HepG2 (cell line): ENCODE measurements around the gene THRA. TPM values are rescaled to one million over a fixed set of nuclear protein-coding genes. Genes with fewer than 3 reads are reported as not detected.

Source experiments
- ATM ChIP-seq: fragments of 450-650 bp; IDR thresholded peaks from 2 replicates; pipeline ENCODE4 v1.7.1; 2017; ENCODE audit warnings: mild to moderate bottlenecking, borderline replicate concordance
- CEBPB ChIP-seq: IDR thresholded peaks from 2 replicates; pipeline ENCODE4 v1.6.1; 2011; ENCODE audit warnings: low read depth, low read length, improper control_type of control experiment, borderline replicate concordance
- DNMT1 ChIP-seq: sonication (generic); formaldehyde crosslinking; IDR thresholded peaks from 2 replicates; pipeline ENCODE4 v1.5.1; 2020; ENCODE audit warnings: mild to moderate bottlenecking, missing genetic modification reagents
- JDP2 ChIP-seq: sonication (generic); formaldehyde crosslinking; IDR thresholded peaks from 2 replicates; pipeline ENCODE4 v1.8.1; 2022; ENCODE audit warnings: missing genetic modification reagents, borderline replicate concordance
- KLF12 ChIP-seq: sonication (generic); formaldehyde crosslinking; IDR thresholded peaks from 2 replicates; pipeline ENCODE4 v1.4.0; 2020; ENCODE audit warnings: missing genetic modification reagents, borderline replicate concordance
- MAFG ChIP-seq: sonication (generic); formaldehyde crosslinking; IDR thresholded peaks from 2 replicates; pipeline ENCODE4 v1.5.1; 2020; ENCODE audit warnings: mild to moderate bottlenecking, missing genetic modification reagents
- PAX8 ChIP-seq: sonication (generic); formaldehyde crosslinking; IDR thresholded peaks from 2 replicates; pipeline ENCODE4 v1.8.0; 2022; ENCODE audit warnings: mild to moderate bottlenecking, missing genetic modification reagents, borderline replicate concordance
- PLSCR1 ChIP-seq: sonication (generic); formaldehyde crosslinking; IDR thresholded peaks from 2 replicates; pipeline ENCODE4 v1.5.0; 2020; ENCODE audit warnings: missing genetic modification reagents, mild to moderate bottlenecking, borderline replicate concordance
- POGK ChIP-seq: sonication (generic); formaldehyde crosslinking; conservative IDR thresholded peaks from 2 replicates; pipeline ENCODE4 v1.8.0; 2022; ENCODE audit warnings: mild to moderate bottlenecking, moderate library complexity, missing genetic modification reagents
- PTBP1 ChIP-seq: fragments of 200-400 bp; formaldehyde crosslinking; IDR thresholded peaks from 2 replicates; pipeline ENCODE4 v1.6.1; 2018; ENCODE audit warnings: low read length, low read depth; ENCODE audit not compliant: poor library complexity, severe bottlenecking
- TBX2 ChIP-seq: sonication (generic); formaldehyde crosslinking; IDR thresholded peaks from 2 replicates; pipeline ENCODE4 v1.5.0; 2020; ENCODE audit warnings: missing genetic modification reagents, mild to moderate bottlenecking, borderline replicate concordance
- TEAD2 ChIP-seq: sonication (generic); formaldehyde crosslinking; IDR thresholded peaks from 2 replicates; pipeline ENCODE4 v1.9.0; 2021; ENCODE audit warnings: missing genetic modification reagents
- TIGD3 ChIP-seq: sonication (generic); formaldehyde crosslinking; IDR thresholded peaks from 2 replicates; pipeline ENCODE4 v1.5.1; 2020; ENCODE audit warnings: mild to moderate bottlenecking, missing genetic modification reagents, borderline replicate concordance
- ZBTB14 ChIP-seq: sonication (generic); formaldehyde crosslinking; IDR thresholded peaks from 2 replicates; pipeline ENCODE4 v1.4.0; 2020; ENCODE audit warnings: missing genetic modification reagents
- ZFP36L2 ChIP-seq: sonication (generic); formaldehyde crosslinking; IDR thresholded peaks from 2 replicates; pipeline ENCODE4 v1.4.0; 2020; ENCODE audit warnings: missing genetic modification reagents
- ZNF160 ChIP-seq: sonication (generic); formaldehyde crosslinking; IDR thresholded peaks from 2 replicates; pipeline ENCODE4 v1.8.0; 2022; ENCODE audit warnings: mild to moderate bottlenecking, inconsistent platforms, missing genetic modification reagents
- ZNF232 ChIP-seq: sonication (generic); formaldehyde crosslinking; IDR thresholded peaks from 2 replicates; pipeline ENCODE4 v1.4.0; 2020; ENCODE audit warnings: missing genetic modification reagents, borderline replicate concordance
- ZNF263 ChIP-seq: sonication (generic); formaldehyde crosslinking; IDR thresholded peaks from 2 replicates; pipeline ENCODE4 v1.4.0; 2020; ENCODE audit warnings: missing genetic modification reagents
- ZNF558 ChIP-seq: sonication (generic); formaldehyde crosslinking; IDR thresholded peaks from 2 replicates; pipeline ENCODE4 v1.9.0; 2022; ENCODE audit warnings: mild to moderate bottlenecking, missing genetic modification reagents, borderline replicate concordance
- ZNF703 ChIP-seq: sonication (generic); formaldehyde crosslinking; IDR thresholded peaks from 2 replicates; pipeline ENCODE4 v1.5.1; 2020; ENCODE audit warnings: missing genetic modification reagents, mild to moderate bottlenecking, moderate library complexity, borderline replicate concordance
- ZNF749 ChIP-seq: sonication (generic); formaldehyde crosslinking; IDR thresholded peaks from 2 replicates; pipeline ENCODE4 v1.8.0; 2022; ENCODE audit warnings: mild to moderate bottlenecking, missing genetic modification reagents, moderate library complexity, borderline replicate concordance
- ZNF775 ChIP-seq: sonication (generic); formaldehyde crosslinking; IDR thresholded peaks from 2 replicates; pipeline ENCODE4 v1.4.0; 2020; ENCODE audit warnings: missing genetic modification reagents, mild to moderate bottlenecking, moderate library complexity, borderline replicate concordance
- polyA plus RNA-seq, 8 experiments: library from polyadenylated mRNA; depleted of rRNA in 3 of 8; stranded (reverse) in 7 of 8; unstranded in 1 of 8; fragments of >200 nt; fragmentation: Illumina TruSeq in 4 of 8; extraction: Trizol in 4 of 8; gene quantifications; 2 replicates each; pipeline versions ENCODE4 v1.2.1 to v1.2.3, GENCODE V29; 2011 to 2016; ENCODE audit warnings: low read depth in 4 of 8, missing spikeins in 1 of 8, mixed read lengths in 1 of 8; ENCODE audit not compliant: insufficient read depth in 1 of 8
- total RNA-seq, 5 experiments: library from RNA; depleted of rRNA; stranded (reverse); fragments of >200 nt; fragmentation: Illumina TruSeq; extraction: Trizol; gene quantifications; 2 replicates each; pipeline ENCODE4 v1.2.3, GENCODE V29; 2016; ENCODE audit warnings: low read depth in 1 of 5

Gene THRA
- total and polyA plus RNA-seq, 2 of the 13 experiments (the other 11 are each of a cell fraction or from before 2014, with no cell fraction given): 8.0 to 9.9 TPM

- TF ChIP-seq TIGD3 (CRISPR knock-in tag) (no peak; the same call in 1 of the 2 replicates), ZNF160 (CRISPR knock-in tag) (peak; percentile 16; the same call in 1 of the 2 replicates), PLSCR1 (no peak), ZNF558 (CRISPR knock-in tag) (no peak), MAFG (no peak), PTBP1 (no peak), ZNF703 (no peak), PAX8 (no peak), ZNF263 (CRISPR knock-in tag) (peak; percentile 65), ZBTB14 (CRISPR knock-in tag) (no peak; the same call in 1 of the 2 replicates), POGK (peak; percentile 58), ZNF749 (CRISPR knock-in tag) (no peak), KLF12 (0 out of 2 replicates have a peak, but pooled peaks have one; percentile 4), ATM (no peak), TEAD2 (CRISPR knock-in tag) (0 out of 2 replicates have a peak, but pooled peaks have one; percentile 20), ZNF232 (CRISPR knock-in tag) (peak; percentile 93; the same call in 1 of the 2 replicates), ZNF775 (no peak), DNMT1 (no peak; the same call in 1 of the 2 replicates), TBX2 (CRISPR knock-in tag) (peak; percentile 76), ZFP36L2 (CRISPR knock-in tag) (no peak), CEBPB (peak; percentile 87; the same call in 1 of the 2 replicates), JDP2 (CRISPR knock-in tag) (no peak)
These were observed 50.5 kb downstream of the THRA start (continued) for GRCh38 chr17:40113110-40113906.
